Right ventricle myocardium inferior (tissue), 1 donor: ENCODE data around the gene SKOR1. TPM values are rescaled to one million over a fixed set of nuclear protein-coding genes. Genes with fewer than 3 reads are reported as not detected.

Experiments
- ATAC-seq: fragments of 200-7000 bp; cut with Tn5 transposase; one replicate; pipeline ENCODE4 v1.9.1; 2020; ENCODE audit warnings: mild to moderate bottlenecking, moderate library complexity
- DNase-seq: peaks from one replicate; pipeline ENCODE4 v3.0.0; 2021; ENCODE audit errors: missing footprints
- intact Hi-C: fragments of 100-400 bp; cut with DNase I; formaldehyde crosslinking; loops from one replicate; pipeline ENCODE4 v1.11.0; 2022
- long read RNA-seq: library from polyadenylated mRNA; unstranded; transcript quantifications from one replicate; pipeline ENCODE4 v2.0.0, GENCODE V29; 2021
- total RNA-seq: library from RNA; stranded (reverse); fragmentation: NEBNext Ultra II Directional; extraction: Animal tissue kit (Norgen Biotek cat#: 25700); gene quantifications from one replicate; pipeline ENCODE4 v1.2.1, GENCODE V29; 2021
- donor health status: DM: no; HTN: yes; CAD: no; lungs with severe emphysema.

The SKOR1 gene
- not detected for total RNA-seq
- long read RNA-seq: 0 reads

- ATAC-seq (no peak), DNase-seq (peak; percentile 32)
- intact Hi-C loops: no loop called here
These were observed at the start of gene SKOR1 for GRCh38 chr15:67824976-67825880. TSS of gene SKOR1 (plus strand) at chr15:67825509. CDS start at chr15:67825603, 94 bp downstream.

GRCh38 chr15:67775998-67776397 is 49.3 kb upstream of the SKOR1 start:
- intact Hi-C loops: no loop called here
- no peak for DNase-seq
- no peak for ATAC-seq

GRCh38 chr15:67776600-67776999 is 48.7 kb upstream of the SKOR1 start:
- ATAC-seq: no peak
- intact Hi-C loops: no loop called here
- no peak for DNase-seq

- DNase-seq: no peak
- no peak for ATAC-seq
- intact Hi-C loops: no loop called here
These were observed 48.2 kb upstream of the SKOR1 start for GRCh38 chr15:67777071-67777470.

GRCh38 chr15:67777773-67778172 is 47.5 kb upstream of the SKOR1 start:
- no peak for ATAC-seq
- intact Hi-C loops: no loop called here
- no peak for DNase-seq

- no peak for ATAC-seq
- no peak for DNase-seq
- intact Hi-C loops: no loop called here
These were observed 46.3 kb upstream of the SKOR1 start for GRCh38 chr15:67778968-67779548.

GRCh38 chr15:67779549-67780111 is 45.7 kb upstream of the SKOR1 start:
- no peak for ATAC-seq
- peak; percentile 57 for DNase-seq
- intact Hi-C loops: no loop called here

- DNase-seq: no peak
- intact Hi-C loops: no loop called here
- no peak for ATAC-seq
These were observed 44.2 kb upstream of the SKOR1 start for GRCh38 chr15:67781061-67781460.

- ATAC-seq (no peak), DNase-seq (no peak)
- intact Hi-C loops: no loop called here
These were observed 43.2 kb upstream of the SKOR1 start for GRCh38 chr15:67781907-67782690.

GRCh38 chr15:67782691-67782991 is 42.7 kb upstream of the SKOR1 start:
- DNase-seq (no peak), ATAC-seq (no peak)
- intact Hi-C loops: no loop called here

GRCh38 chr15:67783303-67783702 is 42.0 kb upstream of the SKOR1 start:
- intact Hi-C loops: no loop called here
- DNase-seq (no peak), ATAC-seq (no peak)

GRCh38 chr15:67784090-67784781 is 41.1 kb upstream of the SKOR1 start:
- ATAC-seq (no peak), DNase-seq (peak; percentile 60)
- intact Hi-C loops: no loop called here

GRCh38 chr15:67784856-67785430 is 40.4 kb upstream of the SKOR1 start:
- DNase-seq (peak; percentile 66), ATAC-seq (no peak)
- intact Hi-C loops: no loop called here

- intact Hi-C loops: no loop called here
- no peak for DNase-seq
- ATAC-seq: no peak
These were observed 39.9 kb upstream of the SKOR1 start for GRCh38 chr15:67785431-67785830.

- ATAC-seq: no peak
- no peak for DNase-seq
- intact Hi-C loops: no loop called here
These were observed 38.7 kb upstream of the SKOR1 start for GRCh38 chr15:67786646-67787045.

- ATAC-seq: no peak
- intact Hi-C loops: no loop called here
- DNase-seq: no peak
These were observed 36.3 kb upstream of the SKOR1 start for GRCh38 chr15:67788986-67789385.

GRCh38 chr15:67790610-67791319 is 34.5 kb upstream of the SKOR1 start:
- intact Hi-C loops: no loop called here
- DNase-seq: no peak
- ATAC-seq: no peak
